ENCODE measurements around the gene MTR.

The MTR gene

DNA sequence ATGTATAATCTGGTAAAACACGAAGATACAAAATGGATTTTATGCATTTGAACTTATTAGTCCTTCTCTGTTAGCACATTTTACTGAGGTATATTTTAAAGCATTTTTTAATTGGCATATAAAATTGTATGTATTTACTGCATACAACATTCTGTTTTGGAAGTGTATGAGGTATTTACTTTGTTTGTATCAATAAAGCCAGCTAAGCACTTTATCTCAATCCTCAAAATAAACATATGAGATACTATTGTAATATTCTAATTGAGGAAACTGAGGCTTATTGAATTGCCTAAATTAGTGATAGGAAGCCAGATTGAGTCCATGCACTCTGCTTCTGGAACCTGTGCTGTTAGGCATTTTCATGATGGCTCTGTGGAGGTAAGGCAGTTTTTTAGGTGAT is 65.6 kb downstream of the MTR start:
- Histone ChIP-seq H3K27ac (no peak overlapping the region), H3K4me3 (no peak overlapping the region)
- TF ChIP-seq, protein P1, sequence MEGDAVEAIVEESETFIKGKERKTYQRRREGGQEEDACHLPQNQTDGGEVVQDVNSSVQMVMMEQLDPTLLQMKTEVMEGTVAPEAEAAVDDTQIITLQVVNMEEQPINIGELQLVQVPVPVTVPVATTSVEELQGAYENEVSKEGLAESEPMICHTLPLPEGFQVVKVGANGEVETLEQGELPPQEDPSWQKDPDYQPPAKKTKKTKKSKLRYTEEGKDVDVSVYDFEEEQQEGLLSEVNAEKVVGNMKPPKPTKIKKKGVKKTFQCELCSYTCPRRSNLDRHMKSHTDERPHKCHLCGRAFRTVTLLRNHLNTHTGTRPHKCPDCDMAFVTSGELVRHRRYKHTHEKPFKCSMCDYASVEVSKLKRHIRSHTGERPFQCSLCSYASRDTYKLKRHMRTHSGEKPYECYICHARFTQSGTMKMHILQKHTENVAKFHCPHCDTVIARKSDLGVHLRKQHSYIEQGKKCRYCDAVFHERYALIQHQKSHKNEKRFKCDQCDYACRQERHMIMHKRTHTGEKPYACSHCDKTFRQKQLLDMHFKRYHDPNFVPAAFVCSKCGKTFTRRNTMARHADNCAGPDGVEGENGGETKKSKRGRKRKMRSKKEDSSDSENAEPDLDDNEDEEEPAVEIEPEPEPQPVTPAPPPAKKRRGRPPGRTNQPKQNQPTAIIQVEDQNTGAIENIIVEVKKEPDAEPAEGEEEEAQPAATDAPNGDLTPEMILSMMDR (IDR thresholded peaks at IDR 0.05), result no peak
- DNase-seq (ENCODE audit: low spot score), result no peak

DNA sequence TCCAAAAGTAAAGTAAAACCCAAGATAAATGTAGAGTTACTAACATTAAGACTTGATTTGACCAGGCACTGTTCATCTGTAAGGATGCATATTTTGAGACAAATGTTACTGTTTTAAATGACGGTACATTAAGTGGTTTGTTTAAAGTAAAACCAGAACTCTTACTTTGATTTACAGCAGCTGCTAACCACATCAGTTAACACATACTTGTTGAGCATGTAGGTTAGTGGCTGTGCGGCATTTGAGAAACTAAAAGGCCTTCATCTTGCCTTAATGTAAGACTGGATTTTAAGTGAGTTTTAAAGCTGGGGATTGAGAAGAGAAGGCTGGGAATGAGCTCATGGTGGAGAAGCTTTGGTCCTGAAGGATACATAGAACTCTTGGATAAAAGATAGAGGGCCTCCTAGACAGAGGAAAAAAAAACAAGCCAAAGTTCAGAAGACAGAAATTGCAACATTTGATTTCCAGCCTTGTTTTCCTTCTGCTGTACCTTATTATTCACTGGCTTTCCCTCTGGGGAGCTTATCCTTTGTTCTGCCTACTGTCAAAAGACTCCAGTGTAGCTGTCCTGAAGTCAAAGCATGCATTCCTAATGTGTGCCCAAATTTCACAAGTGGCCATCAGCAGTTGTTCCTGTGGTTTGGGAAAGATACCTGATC is 66.6 kb downstream of the MTR start:
- TF ChIP-seq, protein P1 (IDR thresholded peaks at IDR 0.05), result no peak
- DNase-seq (ENCODE audit: low spot score), result no peak
- no peak overlapping the region for H3K4me3 ChIP-seq
- H3K27ac ChIP-seq, result no peak overlapping the region

DNA sequence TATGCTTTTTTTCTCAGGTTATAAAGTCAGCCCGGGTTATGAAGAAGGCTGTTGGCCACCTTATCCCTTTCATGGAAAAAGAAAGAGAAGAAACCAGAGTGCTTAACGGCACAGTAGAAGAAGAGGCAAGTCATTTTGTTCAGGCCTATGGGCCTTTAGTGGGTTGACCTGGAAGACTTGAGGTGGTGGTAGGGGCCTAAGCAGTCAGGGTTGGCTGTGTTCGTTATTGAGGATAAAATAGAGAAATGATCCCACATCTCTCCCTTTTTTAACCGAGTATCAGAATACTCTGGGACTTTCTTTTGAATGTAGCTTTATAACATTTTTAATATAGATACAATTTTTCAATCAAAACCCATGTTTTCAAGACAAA is 67.1 kb downstream of the MTR start:
- H3K27ac ChIP-seq, result no peak overlapping the region

DNA sequence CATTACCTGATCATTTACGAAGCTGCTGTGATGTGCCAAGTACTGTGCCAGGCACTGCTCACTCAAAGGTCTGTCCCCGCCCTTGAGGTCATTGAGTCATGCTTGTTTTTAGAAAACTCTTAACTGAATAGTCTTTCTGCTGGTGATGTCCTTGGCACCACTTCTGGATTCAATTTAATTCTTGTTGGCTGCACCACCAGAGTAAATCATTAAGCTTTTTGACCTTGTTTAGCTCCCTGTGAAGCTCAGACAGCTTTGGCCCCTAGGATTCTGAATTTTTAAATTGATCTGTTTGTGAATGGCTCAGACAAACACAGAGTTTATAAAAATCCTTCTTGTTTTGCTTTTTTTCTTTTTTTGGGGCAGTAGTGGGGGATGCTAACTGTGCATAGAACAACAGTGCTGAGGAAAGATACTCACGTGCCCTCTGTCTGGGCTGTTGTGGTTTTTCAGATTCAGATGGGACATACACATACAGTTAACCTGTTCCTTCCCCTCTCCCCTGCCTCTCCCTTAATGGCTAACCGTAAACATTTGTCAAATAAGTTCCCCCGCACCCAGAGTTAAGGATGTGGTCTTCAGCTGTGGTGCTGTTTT is 67.6 kb downstream of the MTR start:
- Histone ChIP-seq H3K27ac (no peak overlapping the region), H3K4me3 (no peak overlapping the region)
- TF ChIP-seq, protein P1 (IDR thresholded peaks at IDR 0.05), result no peak
- DNase-seq (ENCODE audit: low spot score), result no peak

More for the DNA sequence above, 67.1 kb downstream of the MTR start:
- no peak for DNase-seq (ENCODE audit: low spot score)
- H3K4me3 ChIP-seq, result no peak overlapping the region
- TF ChIP-seq, protein P1 (IDR thresholded peaks at IDR 0.05), result no peak

DNA sequence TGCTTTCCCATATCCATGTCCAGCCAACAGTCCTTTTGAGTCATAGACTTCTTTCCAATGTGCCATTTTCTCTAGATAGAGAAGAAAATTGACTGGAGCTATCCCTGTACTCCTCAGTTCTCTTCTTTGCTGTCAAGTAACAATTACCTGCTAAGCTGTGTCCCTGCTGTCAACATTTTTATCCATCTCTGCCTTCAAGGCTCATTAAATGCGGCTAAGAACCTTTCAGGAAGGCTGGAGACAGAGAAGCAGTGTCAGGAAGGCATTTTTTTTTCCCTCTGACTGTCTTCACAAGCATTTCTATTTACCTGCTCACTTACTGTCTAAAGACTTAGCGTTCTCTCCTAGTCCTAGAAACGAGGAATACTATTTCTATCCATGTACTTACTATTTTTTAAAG is 69.1 kb downstream of the MTR start:
- TF ChIP-seq, protein P1 (IDR thresholded peaks at IDR 0.05), result no peak
- Histone ChIP-seq H3K27ac (no peak overlapping the region), H3K4me3 (no peak overlapping the region)
- no peak for DNase-seq (ENCODE audit: low spot score)

DNA sequence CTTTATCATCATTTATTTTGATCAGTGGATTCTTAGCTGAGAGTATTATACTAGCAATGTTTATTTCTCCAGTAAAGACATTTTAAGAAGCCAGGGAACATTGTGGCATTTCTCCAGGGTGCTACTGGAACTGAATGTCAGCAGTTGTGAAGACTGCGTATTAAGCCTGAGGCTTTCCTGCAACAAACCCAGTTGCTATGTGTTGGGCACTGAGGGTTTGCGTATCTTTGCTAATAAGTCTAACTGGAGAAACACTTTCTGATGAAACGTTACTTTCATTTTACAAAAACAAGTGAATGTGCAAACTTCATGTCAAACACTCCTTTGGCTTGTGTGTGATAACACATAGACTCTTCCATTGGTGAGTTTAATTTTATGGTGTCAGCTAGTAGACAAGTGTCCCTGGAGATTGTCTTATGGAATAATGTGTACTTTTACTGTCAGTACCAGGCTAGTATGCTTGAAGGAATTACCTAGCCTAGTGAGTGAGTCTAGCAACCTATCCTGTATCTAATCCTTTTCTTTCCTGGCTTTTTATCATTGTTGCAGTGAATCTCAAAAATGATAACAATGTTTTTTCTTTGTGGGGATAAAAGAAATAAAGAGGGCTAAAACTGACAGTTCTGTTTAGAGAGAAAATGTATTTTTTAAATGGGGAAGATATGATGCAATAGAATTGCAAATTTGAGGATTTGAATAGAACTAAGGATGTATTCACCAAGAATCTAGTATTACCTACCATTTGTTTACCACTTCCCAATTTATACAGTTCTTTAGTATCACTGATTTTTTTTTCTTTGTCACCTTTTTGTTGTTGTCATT is 70.1 kb downstream of the MTR start:
- TF ChIP-seq, protein P1 (IDR thresholded peaks at IDR 0.05), result no peak
- Histone ChIP-seq H3K27ac (no peak overlapping the region), H3K4me3 (no peak overlapping the region)
- no peak for DNase-seq (ENCODE audit: low spot score)
